ENCODE measurements around the gene CCDC57. TPM values are rescaled to one million over a fixed set of nuclear protein-coding genes. Genes with fewer than 3 reads are reported as not detected.

The CCDC57 gene
- total and polyA plus RNA-seq, 2 of the 8 experiments (the other 6 are each of a cell fraction or from before 2014, with no cell fraction given): 8.4 to 12.9 TPM

DNA sequence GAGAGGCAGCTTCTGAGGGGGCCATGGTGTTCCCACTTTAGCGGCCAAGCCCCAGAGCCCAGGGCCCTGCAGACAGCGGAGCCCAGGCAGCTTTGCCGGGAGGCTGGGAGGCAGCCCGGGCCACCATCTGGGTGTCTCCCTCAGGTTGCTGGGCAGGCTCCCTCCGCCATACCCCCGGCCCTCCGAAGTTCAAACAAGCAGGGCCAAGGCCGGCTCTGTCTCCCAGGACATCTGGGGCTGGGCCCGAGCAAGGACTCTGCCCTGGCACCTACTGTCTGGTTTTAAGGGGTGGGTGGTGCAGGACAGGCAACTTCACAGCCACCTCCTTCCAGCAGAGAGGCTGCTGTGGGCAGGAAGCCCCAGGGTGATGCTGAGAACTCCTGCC, 149.7 kb downstream of the CCDC57 start:
- Histone ChIP-seq H4K5ac (ENCODE audit: insufficient read length, low read depth, low read length) (no peak overlapping the region), H3K9ac (replicated peaks in 1 of 4; ENCODE audit: extremely low read depth in 1 of 4, low read depth in 3 of 4, low read length in 3 of 4) (no peak overlapping the region), H3K79me2 (ENCODE audit: control insufficient read depth in 1 of 2, insufficient read depth in 2 of 2, low read length in 2 of 2) (no peaks in the 10 kb centered on the region), H4K20me1 (replicated peaks in 1 of 2; ENCODE audit: control insufficient read depth in 1 of 2, insufficient read depth in 2 of 2, low read length in 2 of 2) (peaks cover 0 to 9% of the 10 kb centered on the region in 2 experiments), H2BK12ac (ENCODE audit: low read depth, low read length) (no peak overlapping the region), H3K23ac (ENCODE audit: insufficient read length) (no peak overlapping the region), H3K23me2 (ENCODE audit: low read depth, low read length) (peaks cover 8% of the 10 kb centered on the region; the same call in 1 of the 2 replicates), H3K4me2 (ENCODE audit: insufficient read depth in 1 of 2, low read depth in 2 of 2, low read length in 2 of 2) (no peak overlapping the region), H2BK15ac (ENCODE audit: low read length) (no peak overlapping the region), H3K14ac (ENCODE audit: insufficient read length) (no peak overlapping the region), H4K8ac (ENCODE audit: extremely low read depth, insufficient read depth, low read length) (no peak overlapping the region), H3K27ac (ENCODE audit: low read depth, low read length) (no peak overlapping the region), H3K4ac (replicated peaks; ENCODE audit: insufficient read length, low read depth, low read length) (no peak overlapping the region), H3K36me3 (ENCODE audit: control insufficient read depth in 2 of 4, insufficient read depth in 4 of 4, low read length in 3 of 4) (peaks cover 8 to 18% (median 15%) of the 10 kb centered on the region in 4 experiments; a peak in 5 of 8 replicates), H2AK5ac (ENCODE audit: low read depth, low read length) (no peak overlapping the region), H3K4me1 (replicated peaks in 1 of 4; ENCODE audit: control insufficient read depth in 3 of 4, insufficient read depth in 4 of 4, low read length in 3 of 4) (peaks cover 0 to 10% (median 5%) of the 10 kb centered on the region in 4 experiments; a peak in 5 of 7 replicates), H2BK20ac (ENCODE audit: low read length) (no peak overlapping the region), H3K27me3 (replicated peaks in 1 of 4; ENCODE audit: control insufficient read depth in 3 of 4, extremely low read depth in 1 of 4, insufficient read depth in 3 of 4, low read length in 3 of 4) (no peaks in the 10 kb centered on the region), H3K56ac (replicated peaks; ENCODE audit: insufficient read length, low read depth, low read length) (no peak overlapping the region), H3K4me3 (ENCODE audit: extremely low read depth in 1 of 4, insufficient read depth in 2 of 4, low read depth in 3 of 4, low read length in 4 of 4) (no peak overlapping the region), H3K9me3 (ENCODE audit: insufficient read depth in 2 of 2, low read depth in 1 of 2, low read length in 1 of 2) (no peaks in the 10 kb centered on the region), H4K91ac (replicated peaks; ENCODE audit: insufficient read length, low read length) (no peak overlapping the region), H2AFZ (ENCODE audit: low read length) (no peak overlapping the region), H3K18ac (ENCODE audit: extremely low read depth, low read length) (no peak overlapping the region), H2BK120ac (replicated peaks; ENCODE audit: low read depth, low read length) (no peak overlapping the region), H3K79me1 (ENCODE audit: low read depth, low read length) (peaks cover 5% of the 10 kb centered on the region; the same call in 1 of the 2 replicates), H2BK5ac (ENCODE audit: low read depth, low read length) (no peak overlapping the region)
- no peak for DNase-seq (ENCODE audit: low read depth in 1 of 2, low spot score in 2 of 2)
- ChIA-PET CTCF (ENCODE audit: partially characterized antibody) (interaction anchor here (0.8 to 2.8 kb wide), 6 partner anchors 9 to 43 kb away, joined by 3 to 15 read pairs (median 4); partner anchors contain the start of gene DCXR), POLR2A (ENCODE audit: partially characterized antibody) (interaction anchor here (0.9 to 16.2 kb wide), 9 partner anchors 8 to 44 kb away, joined by 3 to 161 read pairs (median 8); partner anchors contain the start of genes DCXR, GPS1, RAC3 and RFNG)
- FAIRE-seq: no peak
- WGBS, 2 experiments (ENCODE audit: extremely low coverage in 1 of 2, insufficient coverage in 1 of 2, insufficient read length in 1 of 2, insufficient replicate concordance in 2 of 2, low coverage in 1 of 2, low lambda C conversion rate in 2 of 2, missing lambda C conversion rate in 1 of 2): 92% methylated on average over 9 of the region's 9 CpGs; no CpG with 5 or more reads in 1 of the 2 experiments
- TF ChIP-seq SP4 (IDR thresholded peaks at IDR 0.05; ENCODE audit: low read length): no peak
- no peak for TF ChIP-seq RBBP5 (IDR thresholded peaks at IDR 0.05; ENCODE audit: borderline replicate concordance, low read depth, low read length)
- TF ChIP-seq RFX5 (IDR thresholded peaks at IDR 0.05; ENCODE audit: borderline replicate concordance, low read depth, low read length): no peak
- TF ChIP-seq CHD2 (IDR thresholded peaks at IDR 0.05; ENCODE audit: low read length): no peak
- TF ChIP-seq EZH2 (IDR thresholded peaks at IDR 0.05; ENCODE audit: low read depth, low read length, severe bottlenecking): no peak
- TF ChIP-seq, protein P1, sequence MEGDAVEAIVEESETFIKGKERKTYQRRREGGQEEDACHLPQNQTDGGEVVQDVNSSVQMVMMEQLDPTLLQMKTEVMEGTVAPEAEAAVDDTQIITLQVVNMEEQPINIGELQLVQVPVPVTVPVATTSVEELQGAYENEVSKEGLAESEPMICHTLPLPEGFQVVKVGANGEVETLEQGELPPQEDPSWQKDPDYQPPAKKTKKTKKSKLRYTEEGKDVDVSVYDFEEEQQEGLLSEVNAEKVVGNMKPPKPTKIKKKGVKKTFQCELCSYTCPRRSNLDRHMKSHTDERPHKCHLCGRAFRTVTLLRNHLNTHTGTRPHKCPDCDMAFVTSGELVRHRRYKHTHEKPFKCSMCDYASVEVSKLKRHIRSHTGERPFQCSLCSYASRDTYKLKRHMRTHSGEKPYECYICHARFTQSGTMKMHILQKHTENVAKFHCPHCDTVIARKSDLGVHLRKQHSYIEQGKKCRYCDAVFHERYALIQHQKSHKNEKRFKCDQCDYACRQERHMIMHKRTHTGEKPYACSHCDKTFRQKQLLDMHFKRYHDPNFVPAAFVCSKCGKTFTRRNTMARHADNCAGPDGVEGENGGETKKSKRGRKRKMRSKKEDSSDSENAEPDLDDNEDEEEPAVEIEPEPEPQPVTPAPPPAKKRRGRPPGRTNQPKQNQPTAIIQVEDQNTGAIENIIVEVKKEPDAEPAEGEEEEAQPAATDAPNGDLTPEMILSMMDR (IDR thresholded peaks at IDR 0.05; ENCODE audit: control extremely low read depth in 1 of 3, insufficient read depth in 1 of 3, low read depth in 1 of 3, low read length in 3 of 3): no peak
- TF ChIP-seq MAX (IDR thresholded peaks at IDR 0.05): no peak
- TF ChIP-seq POLR2AphosphoS5 (IDR thresholded peaks at IDR 0.05; ENCODE audit: low read depth, low read length): no peak
- TF ChIP-seq KDM5A (IDR thresholded peaks at IDR 0.05; ENCODE audit: low read length): no peak
- no peak for TF ChIP-seq SRF (IDR thresholded peaks at IDR 0.05; ENCODE audit: low read depth, low read length)
- TF ChIP-seq CHD1 (IDR thresholded peaks at IDR 0.05; ENCODE audit: low read depth, low read length): no peak
- no peak for TF ChIP-seq TAF1 (IDR thresholded peaks at IDR 0.05; ENCODE audit: low read depth, low read length)
